Tibial artery (tissue), 4 donors: ENCODE data around the gene RPRML.
"Not testable (repeated sequence)": the region's sequence is repeated elsewhere in the genome, so short reads cannot be mapped to it uniquely, and the experiment has no call there.

Experiments used
- DNase-seq, 2 donors: peaks; one replicate each; pipeline ENCODE4 v3.0.0-alpha.2; 2019
- H3K27ac ChIP-seq, 2 donors: fragments of 200-600 bp; sonication (generic) in 1 of 2; 1 replicate in 1 of 2; 2 replicates in 1 of 2; pipeline ENCODE4 v1.5.1; 2018 to 2019; ENCODE audit warnings: mild to moderate bottlenecking in 1 of 2
- H3K27me3 ChIP-seq, 2 donors: fragments of 200-600 bp; sonication (generic) in 1 of 2; one replicate each; pipeline versions ENCODE4 v1.5.1 to v1.6.0; 2016 to 2019
- H3K36me3 ChIP-seq, 3 donors: fragments of 200-600 bp; sonication (generic) in 2 of 3; one replicate each; pipeline ENCODE4 v1.5.1; 2016 to 2019; ENCODE audit warnings: mild to moderate bottlenecking in 2 of 3
- H3K4me1 ChIP-seq, 4 donors: fragments of 200-600 bp; sonication (generic) in 2 of 4; 1 replicate in 3 of 4; 2 replicates in 1 of 4; pipeline ENCODE4 v1.5.1; 2016 to 2019
- H3K4me3 ChIP-seq, 2 donors: fragments of 200-600 bp; sonication (generic) in 1 of 2; 1 replicate in 1 of 2; 2 replicates in 1 of 2; pipeline ENCODE4 v1.5.1; 2018 to 2019; ENCODE audit warnings: mild to moderate bottlenecking in 2 of 2
- H3K9me3 ChIP-seq, 3 donors: fragments of 200-600 bp; sonication (generic) in 1 of 3; one replicate each; pipeline ENCODE4 v1.5.1; 2016 to 2019
- intact Hi-C: fragments of 100-400 bp; cut with DNase I; formaldehyde crosslinking; loops from one replicate; pipeline ENCODE4 v1.15.0; 2023; ENCODE audit warnings: low total_unique reads
- TF ChIP-seq, protein P1 (sequence below), 2 experiments: fragments of 200-600 bp in 1 of 2; fragments of 450-650 bp in 1 of 2; IDR thresholded peaks; one replicate each; pipeline ENCODE4 v1.5.1; 2017 to 2019; ENCODE audit warnings: antibody characterized with exemption in 2 of 2, mild to moderate bottlenecking in 1 of 2, moderate library complexity in 1 of 2

The RPRML gene

DNA sequence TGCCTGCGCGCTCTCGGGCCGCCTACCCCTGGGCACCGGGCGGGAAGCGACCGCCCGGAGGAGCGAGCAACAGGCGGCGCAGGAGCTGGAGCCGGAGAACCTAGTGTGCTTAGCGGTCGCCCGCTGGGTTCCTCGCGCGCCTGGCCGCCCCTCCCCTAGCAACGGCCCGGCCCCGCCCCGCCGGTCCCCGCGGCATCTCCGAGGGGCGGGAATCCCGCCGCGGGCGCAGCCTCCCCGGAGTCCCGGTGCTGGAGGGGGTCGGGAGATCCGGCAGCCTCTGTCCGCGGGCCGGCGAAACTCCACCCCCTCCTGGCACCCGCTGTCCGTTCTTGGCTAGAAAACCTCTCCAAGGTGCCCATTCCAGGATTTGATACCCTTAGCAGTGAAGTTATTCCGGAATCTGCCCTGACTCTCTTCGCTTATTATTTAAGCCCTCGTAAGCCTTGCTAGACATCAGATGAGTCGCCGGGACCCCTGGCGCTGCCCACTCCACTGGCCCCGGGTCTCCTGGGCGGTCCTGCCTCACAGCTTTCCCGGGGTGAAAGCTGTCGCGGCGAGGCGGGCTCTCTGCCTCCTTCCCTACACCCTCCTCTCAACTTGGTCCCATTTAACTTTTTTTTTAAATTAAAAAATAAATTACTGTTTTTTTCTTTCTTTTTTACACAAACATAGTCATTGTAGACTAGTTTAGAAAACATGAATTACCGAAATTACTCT is at the start of gene RPRML:
RPRML (minus strand) TSS at position 107 of the 717 bp plus-strand sequence. CDS start 246 bp downstream, outside the sequence.
- Histone ChIP-seq H3K4me3 (peak within 1 kb of the TSS; percentile 46 to 55), H3K27me3 (peaks cover 0 to 36% of the 10 kb centered on the region in 2 donors), H3K4me1 (peaks cover 0 to 25% (median 21%) of the 10 kb centered on the region in 4 donors), H3K36me3 (no peaks in the 10 kb centered on the region), H3K9me3 (no peaks in the 10 kb centered on the region), H3K27ac (no peak within 1 kb of the TSS)
- intact Hi-C loops = no loop called here
- DNase-seq = no peak
- TF ChIP-seq, protein P1, sequence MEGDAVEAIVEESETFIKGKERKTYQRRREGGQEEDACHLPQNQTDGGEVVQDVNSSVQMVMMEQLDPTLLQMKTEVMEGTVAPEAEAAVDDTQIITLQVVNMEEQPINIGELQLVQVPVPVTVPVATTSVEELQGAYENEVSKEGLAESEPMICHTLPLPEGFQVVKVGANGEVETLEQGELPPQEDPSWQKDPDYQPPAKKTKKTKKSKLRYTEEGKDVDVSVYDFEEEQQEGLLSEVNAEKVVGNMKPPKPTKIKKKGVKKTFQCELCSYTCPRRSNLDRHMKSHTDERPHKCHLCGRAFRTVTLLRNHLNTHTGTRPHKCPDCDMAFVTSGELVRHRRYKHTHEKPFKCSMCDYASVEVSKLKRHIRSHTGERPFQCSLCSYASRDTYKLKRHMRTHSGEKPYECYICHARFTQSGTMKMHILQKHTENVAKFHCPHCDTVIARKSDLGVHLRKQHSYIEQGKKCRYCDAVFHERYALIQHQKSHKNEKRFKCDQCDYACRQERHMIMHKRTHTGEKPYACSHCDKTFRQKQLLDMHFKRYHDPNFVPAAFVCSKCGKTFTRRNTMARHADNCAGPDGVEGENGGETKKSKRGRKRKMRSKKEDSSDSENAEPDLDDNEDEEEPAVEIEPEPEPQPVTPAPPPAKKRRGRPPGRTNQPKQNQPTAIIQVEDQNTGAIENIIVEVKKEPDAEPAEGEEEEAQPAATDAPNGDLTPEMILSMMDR (IDR thresholded peaks at IDR 0.05) = no peak

DNA sequence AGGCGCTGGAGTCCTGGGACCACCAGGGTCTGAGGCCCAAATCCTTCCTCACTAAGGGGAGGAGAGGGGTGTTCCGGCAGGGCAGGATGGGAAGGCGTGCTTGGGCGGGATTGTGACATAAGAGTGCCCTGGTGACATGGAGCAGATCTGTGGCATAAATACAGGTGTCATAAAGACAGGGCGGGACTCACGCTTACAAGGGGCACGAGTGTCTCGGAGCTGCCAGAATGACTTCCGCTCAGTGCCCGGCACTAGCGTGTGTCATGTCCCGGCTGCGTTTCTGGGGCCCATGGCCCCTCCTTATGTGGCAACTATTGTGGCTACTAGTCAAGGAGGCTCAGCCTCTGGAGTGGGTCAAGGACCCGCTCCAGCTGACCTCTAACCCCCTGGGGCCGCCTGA is 37.9 kb upstream of the RPRML start:
- DNase-seq, H3K27ac ChIP-seq, H3K4me3 ChIP-seq, intact Hi-C loops, H3K27me3 ChIP-seq, H3K36me3 ChIP-seq, H3K4me1 ChIP-seq, H3K9me3 ChIP-seq: not testable (repeated sequence)

GRCh38 chr17:47013341-47013740 is 34.3 kb upstream of the RPRML start:
- H3K4me1 ChIP-seq = no peaks in the 10 kb centered on the region
- no peak overlapping the region for H3K27ac ChIP-seq
- H3K36me3 ChIP-seq = peaks cover 0 to 9% (median 0%) of the 10 kb centered on the region in 3 donors
- TF ChIP-seq, protein P1 (IDR thresholded peaks at IDR 0.05) = no peak
- H3K9me3 ChIP-seq = no peaks in the 10 kb centered on the region
- no peak for DNase-seq
- H3K4me3 ChIP-seq = no peak overlapping the region
- no peaks in the 10 kb centered on the region for H3K27me3 ChIP-seq
- intact Hi-C loops = no loop called here

GRCh38 chr17:47012457-47012856 is 33.4 kb upstream of the RPRML start:
- DNase-seq = no peak
- Histone ChIP-seq H3K36me3 (peaks cover 0 to 9% (median 0%) of the 10 kb centered on the region in 3 donors), H3K4me1 (no peaks in the 10 kb centered on the region), H3K9me3 (no peaks in the 10 kb centered on the region), H3K27me3 (no peaks in the 10 kb centered on the region), H3K27ac (no peak overlapping the region), H3K4me3 (no peak overlapping the region)
- TF ChIP-seq, protein P1 (IDR thresholded peaks at IDR 0.05) = no peak
- intact Hi-C loops = no loop called here

DNA sequence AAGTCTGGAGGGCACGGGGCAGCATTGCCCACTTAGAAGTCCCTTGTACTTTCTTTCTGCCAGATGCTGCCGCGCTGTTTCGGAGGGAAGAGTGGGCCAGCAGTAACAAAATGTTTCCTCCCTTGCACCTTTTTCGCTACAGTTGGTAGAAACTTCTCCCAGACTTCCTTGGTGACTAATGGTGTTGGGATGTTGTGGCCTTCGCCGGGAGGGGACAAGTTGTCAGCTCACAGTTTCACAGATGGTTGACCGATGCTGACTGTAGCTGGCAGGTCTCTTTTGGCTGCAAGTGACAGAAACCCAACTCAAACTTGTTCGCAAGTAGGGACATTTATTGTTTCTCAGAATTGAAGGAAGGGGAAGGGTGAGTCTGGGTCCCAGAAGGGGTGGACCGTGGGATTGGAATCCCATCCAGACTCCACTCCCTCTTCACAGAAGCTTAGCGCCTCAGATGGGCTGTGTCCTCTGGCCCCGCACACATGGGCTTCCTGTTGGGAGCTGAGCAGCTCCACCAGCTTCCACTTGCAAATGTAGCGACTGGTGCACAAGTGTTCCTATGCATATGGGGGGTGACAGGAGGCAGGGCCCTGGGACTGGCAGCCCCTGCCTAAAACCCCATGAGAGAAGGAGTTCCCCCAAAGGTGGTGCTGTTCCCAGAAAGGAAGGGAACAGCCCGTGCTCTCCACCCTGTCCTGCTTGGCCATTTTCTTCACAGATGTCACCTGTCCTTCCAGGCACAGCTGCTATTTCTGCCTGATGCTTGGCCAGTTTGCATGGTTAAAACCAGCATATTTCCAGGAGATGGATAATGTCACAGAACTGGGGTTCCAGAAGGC is 30.9 kb upstream of the RPRML start:
- H3K9me3 ChIP-seq = no peaks in the 10 kb centered on the region
- intact Hi-C loops = no loop called here
- TF ChIP-seq, protein P1 (IDR thresholded peaks at IDR 0.05) = no peak

DNA sequence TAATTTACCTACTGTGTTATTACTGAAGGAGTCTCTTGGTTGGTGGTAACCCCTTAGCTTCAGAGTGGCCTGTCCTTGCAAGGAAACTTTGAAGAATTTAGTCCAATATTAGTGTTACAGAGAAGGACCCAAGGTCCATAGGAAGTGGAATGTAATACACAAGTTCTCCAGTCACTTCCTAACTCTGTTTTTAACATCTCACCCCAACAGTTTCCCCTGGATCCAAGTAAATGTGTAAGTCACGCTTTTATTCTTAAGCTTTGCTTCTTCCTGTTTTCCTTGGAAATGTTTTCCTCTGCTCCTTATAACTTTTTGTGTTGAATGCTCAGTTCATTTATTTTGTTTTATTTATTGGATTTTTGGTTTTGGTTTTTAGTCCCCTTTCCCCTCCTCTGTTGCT is 25.9 kb upstream of the RPRML start:
- intact Hi-C loops = no loop called here
- no peaks in the 10 kb centered on the region for H3K9me3 ChIP-seq

More for the DNA sequence above, 30.9 kb upstream of the RPRML start:
- no peak overlapping the region for H3K27ac ChIP-seq
- no peak for DNase-seq
- peaks cover 0 to 9% (median 0%) of the 10 kb centered on the region in 3 donors for H3K36me3 ChIP-seq
- no peaks in the 10 kb centered on the region for H3K4me1 ChIP-seq
- no peaks in the 10 kb centered on the region for H3K27me3 ChIP-seq
- H3K4me3 ChIP-seq = no peak overlapping the region

DNA sequence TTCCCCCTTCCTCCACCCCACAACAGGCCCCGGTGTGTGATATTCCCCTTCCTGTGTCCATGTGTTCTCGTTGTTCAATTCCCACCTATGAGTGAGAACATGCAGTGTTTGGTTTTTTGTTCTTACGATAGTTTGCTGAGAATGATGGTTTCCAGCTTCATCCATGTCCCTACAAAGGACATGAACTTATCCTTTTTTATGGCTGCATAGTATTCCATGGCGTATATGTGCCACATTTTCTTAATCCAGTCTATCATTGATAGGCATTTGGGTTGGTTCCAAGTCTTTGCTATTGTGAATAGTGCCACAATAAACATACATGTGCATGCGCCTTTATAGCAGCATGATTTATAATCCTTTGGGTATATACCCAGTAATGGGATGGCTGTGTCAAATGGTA is 24.8 kb upstream of the RPRML start:
- intact Hi-C loops, H3K27me3 ChIP-seq, H3K9me3 ChIP-seq, H3K27ac ChIP-seq, H3K36me3 ChIP-seq, DNase-seq, H3K4me1 ChIP-seq, H3K4me3 ChIP-seq: not testable (repeated sequence)

More for the DNA sequence above, 25.9 kb upstream of the RPRML start:
- Histone ChIP-seq H3K27me3 (no peaks in the 10 kb centered on the region), H3K27ac (no peak overlapping the region), H3K36me3 (peaks cover 0 to 5% (median 0%) of the 10 kb centered on the region in 3 donors), H3K4me1 (no peaks in the 10 kb centered on the region), H3K4me3 (no peak overlapping the region)
- TF ChIP-seq, protein P1 (IDR thresholded peaks at IDR 0.05) = no peak
- no peak for DNase-seq
